HL-60/S4 (cell line): ENCODE results near the gene MOB1B.
"Not testable (repeated sequence)": the region's sequence is repeated elsewhere in the genome, so short reads cannot be mapped to it uniquely, and the experiment has no call there.

Experiments
- in situ Hi-C: fragments of 300-500 bp; cut with MboI; formaldehyde crosslinking; loops from 2 replicates; pipeline ENCODE4 v1.14.3; 2022; ENCODE audit warnings: low sequenced_read_pairs

Gene MOB1B

GRCh38 chr4:70948665-70949260 lies 46.6 kb downstream of the MOB1B start:
- in situ Hi-C loops, result no loop called here

GRCh38 chr4:70954032-70954431 lies 51.9 kb downstream of the MOB1B start:
- in situ Hi-C loops, result no loop called here

- in situ Hi-C loops, result no loop called here
Observed at GRCh38 chr4:70956549-70957210, 54.5 kb downstream of the MOB1B start.

- in situ Hi-C loops, result no loop called here
Observed at GRCh38 chr4:70958681-70959080, 56.5 kb downstream of the MOB1B start.

GRCh38 chr4:70969076-70969475 lies 66.9 kb downstream of the MOB1B start:
- in situ Hi-C loops, result no loop called here

- in situ Hi-C loops, result no loop called here
Observed at GRCh38 chr4:70976252-70976651, 74.1 kb downstream of the MOB1B start.

GRCh38 chr4:70979445-70980008 lies 77.4 kb downstream of the MOB1B start:
- in situ Hi-C loops, result no loop called here

GRCh38 chr4:70980196-70980595 lies 78.0 kb downstream of the MOB1B start:
- in situ Hi-C loops, result no loop called here

GRCh38 chr4:70984106-70984505 lies 81.9 kb downstream of the MOB1B start:
- in situ Hi-C loops, result no loop called here

GRCh38 chr4:70984589-70984988 lies 82.4 kb downstream of the MOB1B start:
- in situ Hi-C loops, result no loop called here

- in situ Hi-C loops, result no loop called here
Observed at GRCh38 chr4:70991596-70991995, 89.4 kb downstream of the MOB1B start.

GRCh38 chr4:70992391-70992881 lies 90.3 kb downstream of the MOB1B start:
- in situ Hi-C loops, result no loop called here

GRCh38 chr4:70993181-70994068 lies 91.3 kb downstream of the MOB1B start, which contains the start of gene DCK:
DCK (plus strand) TSS chr4:70993649; CDS start chr4:70993836, 187 bp downstream.
- in situ Hi-C loops, result no loop called here

- in situ Hi-C loops, result no loop called here
Observed at GRCh38 chr4:70994069-70994366, 91.8 kb downstream of the MOB1B start.

- in situ Hi-C loops, result no loop called here
Observed at GRCh38 chr4:70994387-70995099, 92.4 kb downstream of the MOB1B start.

GRCh38 chr4:70996018-70996360 lies 93.8 kb downstream of the MOB1B start:
- in situ Hi-C loops, result no loop called here

- in situ Hi-C loops, result no loop called here
Observed at GRCh38 chr4:70997036-70997435, 94.9 kb downstream of the MOB1B start.

GRCh38 chr4:70997546-70997945 lies 95.4 kb downstream of the MOB1B start:
- in situ Hi-C loops, result no loop called here

GRCh38 chr4:70999639-71000038 lies 97.5 kb downstream of the MOB1B start:
- in situ Hi-C loops, result not testable (repeated sequence)

GRCh38 chr4:71001363-71001762 lies 99.2 kb downstream of the MOB1B start:
- in situ Hi-C loops, result not testable (repeated sequence)

- in situ Hi-C loops, result no loop called here
Observed at GRCh38 chr4:71004281-71004851, 102.2 kb downstream of the MOB1B start.
